Measurements from ENCODE around the gene ZC3H12A. TPM values are rescaled to one million over a fixed set of nuclear protein-coding genes. Genes with fewer than 3 reads are reported as not detected.

Gene ZC3H12A
- total and polyA plus RNA-seq, 10 of the 15 experiments (the other 5 are each of a cell fraction or from before 2014, with no cell fraction given) = 0.35 to 30.2 (median 13.8) TPM

GRCh38 chr1:37430103-37430985 lies 44.0 kb upstream of the ZC3H12A start:
- Histone ChIP-seq H2AFZ (ENCODE audit: control insufficient read depth, low read depth, low read length) (no peak overlapping the region), H3K9me3 (replicated peaks; ENCODE audit: control insufficient read depth, insufficient read depth, low read length) (no peaks in the 10 kb centered on the region), H4K20me1 (ENCODE audit: control insufficient read depth, insufficient read depth) (no peaks in the 10 kb centered on the region), H3K27ac (ENCODE audit: control insufficient read depth, insufficient read depth) (no peak overlapping the region), H3K9ac (ENCODE audit: control insufficient read depth, insufficient read depth, low read length) (no peak overlapping the region), H3K27me3 (replicated peaks in 1 of 2; ENCODE audit: control insufficient read depth in 2 of 2, insufficient read depth in 2 of 2, low read length in 1 of 2) (peaks cover 0 to 2% of the 10 kb centered on the region in 2 experiments; a peak in 2 of 4 replicates), H3K4me1 (ENCODE audit: control insufficient read depth, insufficient read depth, low read length) (no peaks in the 10 kb centered on the region), H3K4me2 (ENCODE audit: control insufficient read depth, insufficient read depth) (no peak overlapping the region), H3K4me3 (no peak overlapping the region), H3K36me3 (ENCODE audit: control insufficient read depth in 2 of 2, insufficient read depth in 2 of 2, low read length in 1 of 2) (no peaks in the 10 kb centered on the region), H3K79me2 (ENCODE audit: control insufficient read depth, insufficient read depth, low read length) (no peaks in the 10 kb centered on the region)
- BruUV-seq (replicated peaks) = no TSS peak
- POLR2A ChIA-PET = no interaction called here
- FAIRE-seq (no peak), ATAC-seq (no peak), DNase-seq (ENCODE audit: low read depth, low spot score) (no peak)
- WGBS (ENCODE audit: insufficient coverage, insufficient replicate concordance, low lambda C conversion rate, missing lambda C conversion rate) = 18% methylated on average over 11 of the region's 11 CpGs
- RAD21 ChIA-PET (ENCODE audit: unreplicated experiment) = interaction anchor here (1.3 kb wide), 1 partner anchor 42 kb away, joined by 3 read pairs; no protein-coding TSS in a partner anchor
- TF ChIP-seq NFYB (IDR thresholded peaks at IDR 0.05; ENCODE audit: insufficient read depth, low read depth, low read length) = no peak
- no peak for TF ChIP-seq SIX5 (IDR thresholded peaks at IDR 0.05; ENCODE audit: low read depth, low read length, severe bottlenecking)
- TF ChIP-seq NRF1 (conservative IDR thresholded peaks at IDR 0.05; ENCODE audit: low read depth, low read length) = no peak
- no peak for TF ChIP-seq TARDBP (IDR thresholded peaks at IDR 0.05; ENCODE audit: borderline replicate concordance)
- no peak for TF ChIP-seq PAX8 (IDR thresholded peaks at IDR 0.05)
- no peak for TF ChIP-seq SMC3 (IDR thresholded peaks at IDR 0.05; ENCODE audit: borderline replicate concordance, low read length)
- TF ChIP-seq PAX5 (IDR thresholded peaks at IDR 0.05; ENCODE audit: borderline replicate concordance, low read depth, low read length) = no peak
- no peak for TF ChIP-seq YBX1 (IDR thresholded peaks at IDR 0.05)
- no peak for TF ChIP-seq DPF2 (IDR thresholded peaks at IDR 0.05)
- TF ChIP-seq ZNF24 (IDR thresholded peaks at IDR 0.05) = no peak
- CTCF ChIA-PET = interaction anchor here (0.9 kb wide), 1 partner anchor 565 kb away, joined by 4 read pairs; no protein-coding TSS in a partner anchor
- intact Hi-C loops (cut with micrococcal nuclease; ENCODE audit: unreplicated experiment) = no loop called here
- in situ Hi-C loops (cut with MboI) = no loop called here
- SMC1A ChIA-PET (ENCODE audit: uncharacterized antibody, unreplicated experiment) = no interaction called here

Measured in GM12878 (cell line).